WTC11 (cell line): ENCODE results near the gene LTV1. TPM values are rescaled to one million over a fixed set of nuclear protein-coding genes. Genes with fewer than 3 reads are reported as not detected.

Experiments
- ATAC-seq: fragments of 200-7000 bp; cut with Tn5 transposase; 2 replicates; pipeline ENCODE4 v1.10.0; 2021; ENCODE audit warnings: mild to moderate bottlenecking, moderate library complexity
- CTCF ChIA-PET: fragments of 300-600 bp; sonication (Branson Sonifier 250); formaldehyde crosslinking; loops from one replicate; lab custom pipeline; 2021; ENCODE audit warnings: antibody characterized with exemption; lab: Charles Lee
- POLR2A ChIA-PET: fragments of 350-600 bp; sonication (Branson Sonifier 250); formaldehyde crosslinking; loops from one replicate; lab custom pipeline; 2021; ENCODE audit warnings: antibody characterized with exemption; lab: Charles Lee
- DNase-seq: peaks from one replicate; pipeline ENCODE4 v3.0.0; 2021; ENCODE audit warnings: low spot score
- H3K27ac Mint-ChIP-seq: 2 replicates; pipeline ENCODE4 v1.8.0; 2021; ENCODE audit warnings: mixed read lengths
- H3K27me3 Mint-ChIP-seq: 2 replicates; pipeline ENCODE4 v1.8.0; 2021; ENCODE audit warnings: low read depth, mild to moderate bottlenecking, moderate library complexity, mixed read lengths
- H3K36me3 Mint-ChIP-seq: 2 replicates; pipeline ENCODE4 v1.8.0; 2021; ENCODE audit warnings: mixed read lengths
- H3K4me1 Mint-ChIP-seq: 2 replicates; pipeline ENCODE4 v1.8.0; 2022; ENCODE audit warnings: mixed read lengths
- H3K4me3 Mint-ChIP-seq: 2 replicates; pipeline ENCODE4 v1.8.0; 2021; ENCODE audit warnings: mild to moderate bottlenecking, moderate library complexity, mixed read lengths
- H3K9me3 Mint-ChIP-seq: 2 replicates; pipeline ENCODE4 v1.8.0; 2021; ENCODE audit warnings: mixed read lengths
- ELF4 ChIP-seq: sonication (generic); formaldehyde crosslinking; IDR thresholded peaks from 2 replicates; pipeline ENCODE4 v1.8.1; 2022; ENCODE audit warnings: low read depth, mild to moderate bottlenecking, moderate library complexity, missing genetic modification reagents
- FOXK1 ChIP-seq: sonication (generic); formaldehyde crosslinking; IDR thresholded peaks from 2 replicates; pipeline ENCODE4 v1.8.0; 2022; ENCODE audit warnings: mild to moderate bottlenecking, moderate library complexity, missing genetic modification reagents
- HMGA2 ChIP-seq: fragments of 250-450 bp; sonication (Bioruptor Pico); IDR thresholded peaks from 2 replicates; pipeline ENCODE4 v1.4.0; 2021; ENCODE audit warnings: mild to moderate bottlenecking, moderate library complexity
- NFE2L1 ChIP-seq: sonication (generic); formaldehyde crosslinking; IDR thresholded peaks from 2 replicates; pipeline ENCODE4 v1.8.1; 2023; ENCODE audit warnings: missing genetic modification reagents
- NFYB ChIP-seq: sonication (generic); formaldehyde crosslinking; conservative IDR thresholded peaks from 2 replicates; pipeline ENCODE4 v1.8.0; 2022; ENCODE audit warnings: low read depth, missing genetic modification reagents
- NR3C1 ChIP-seq: sonication (generic); formaldehyde crosslinking; conservative IDR thresholded peaks from 2 replicates; pipeline ENCODE4 v1.8.1; 2023; ENCODE audit warnings: low read depth, mild to moderate bottlenecking, missing genetic modification reagents
- TEAD4 ChIP-seq: sonication (generic); formaldehyde crosslinking; IDR thresholded peaks from 2 replicates; pipeline ENCODE4 v1.8.0; 2022; ENCODE audit warnings: mild to moderate bottlenecking, missing genetic modification reagents
- ZBTB21 ChIP-seq: sonication (generic); formaldehyde crosslinking; IDR thresholded peaks from 2 replicates; pipeline ENCODE4 v1.8.1; 2023; ENCODE audit warnings: mild to moderate bottlenecking, missing genetic modification reagents, borderline replicate concordance
- ZNF138 ChIP-seq: sonication (generic); formaldehyde crosslinking; conservative IDR thresholded peaks from 2 replicates; pipeline ENCODE4 v1.8.1; 2022; ENCODE audit warnings: mild to moderate bottlenecking, moderate library complexity, missing genetic modification reagents
- total RNA-seq: library from RNA; stranded (reverse); gene quantifications from 3 replicates; pipeline ENCODE4 v1.2.3, GENCODE V29; 2021
- TF ChIP-seq, protein P1 (sequence below): sonication (generic); formaldehyde crosslinking; IDR thresholded peaks from 2 replicates; pipeline ENCODE4 v1.8.0; 2022; ENCODE audit warnings: mild to moderate bottlenecking, missing genetic modification reagents
- TF ChIP-seq, protein P2 (sequence below): sonication (generic); formaldehyde crosslinking; IDR thresholded peaks from 2 replicates; pipeline ENCODE4 v1.8.0; 2022; ENCODE audit warnings: missing genetic modification reagents
- TF ChIP-seq, protein P3 (sequence below): sonication (generic); formaldehyde crosslinking; IDR thresholded peaks from 2 replicates; pipeline ENCODE4 v1.8.1; 2022; ENCODE audit warnings: low read depth, missing genetic modification reagents, borderline replicate concordance
- TF ChIP-seq, protein P4 (sequence below): sonication (generic); formaldehyde crosslinking; IDR thresholded peaks from 2 replicates; pipeline ENCODE4 v1.8.0; 2023; ENCODE audit warnings: mild to moderate bottlenecking, missing genetic modification reagents
- TF ChIP-seq, protein P5 (sequence below): sonication (generic); formaldehyde crosslinking; IDR thresholded peaks from 2 replicates; pipeline ENCODE4 v1.8.0; 2022; ENCODE audit warnings: mild to moderate bottlenecking, missing genetic modification reagents
- TF ChIP-seq, protein P6 (sequence below): fragments of 200-600 bp; IDR thresholded peaks from 2 replicates; pipeline ENCODE4 v1.8.0; 2022; ENCODE audit warnings: antibody characterized with exemption
- TF ChIP-seq, protein P7 (sequence below): sonication (generic); formaldehyde crosslinking; IDR thresholded peaks from 2 replicates; pipeline ENCODE4 v1.8.1; 2022; ENCODE audit warnings: mild to moderate bottlenecking, moderate library complexity, missing genetic modification reagents

LTV1 gene
- total RNA-seq, 1 experiment from 2014 or later: 37.7 TPM

DNA sequence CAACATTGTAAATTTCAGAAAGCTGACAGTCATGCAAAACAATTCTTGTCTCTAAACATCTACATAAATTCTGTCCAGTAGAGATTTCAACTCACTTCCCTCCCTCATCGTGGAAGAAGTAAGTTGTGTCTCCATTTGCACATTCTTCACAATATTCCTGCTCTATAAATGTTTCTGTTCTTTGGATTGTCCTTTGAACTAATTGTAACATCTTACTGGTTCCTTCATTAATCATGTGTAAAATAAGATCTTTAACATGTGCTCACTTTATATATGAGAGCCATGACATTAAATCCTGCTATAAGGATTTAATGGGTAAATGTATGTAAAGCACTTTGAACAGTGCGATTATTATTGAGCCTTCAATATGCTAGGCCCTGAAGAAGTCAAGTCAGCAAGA, 7.0 kb upstream of the LTV1 start:
- no peaks in the 10 kb centered on the region for H3K27me3 Mint-ChIP-seq
- H3K4me1 Mint-ChIP-seq: no peaks in the 10 kb centered on the region
- TF ChIP-seq, protein P1, sequence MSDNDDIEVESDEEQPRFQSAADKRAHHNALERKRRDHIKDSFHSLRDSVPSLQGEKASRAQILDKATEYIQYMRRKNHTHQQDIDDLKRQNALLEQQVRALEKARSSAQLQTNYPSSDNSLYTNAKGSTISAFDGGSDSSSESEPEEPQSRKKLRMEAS: no peak
- TF ChIP-seq, protein P2, sequence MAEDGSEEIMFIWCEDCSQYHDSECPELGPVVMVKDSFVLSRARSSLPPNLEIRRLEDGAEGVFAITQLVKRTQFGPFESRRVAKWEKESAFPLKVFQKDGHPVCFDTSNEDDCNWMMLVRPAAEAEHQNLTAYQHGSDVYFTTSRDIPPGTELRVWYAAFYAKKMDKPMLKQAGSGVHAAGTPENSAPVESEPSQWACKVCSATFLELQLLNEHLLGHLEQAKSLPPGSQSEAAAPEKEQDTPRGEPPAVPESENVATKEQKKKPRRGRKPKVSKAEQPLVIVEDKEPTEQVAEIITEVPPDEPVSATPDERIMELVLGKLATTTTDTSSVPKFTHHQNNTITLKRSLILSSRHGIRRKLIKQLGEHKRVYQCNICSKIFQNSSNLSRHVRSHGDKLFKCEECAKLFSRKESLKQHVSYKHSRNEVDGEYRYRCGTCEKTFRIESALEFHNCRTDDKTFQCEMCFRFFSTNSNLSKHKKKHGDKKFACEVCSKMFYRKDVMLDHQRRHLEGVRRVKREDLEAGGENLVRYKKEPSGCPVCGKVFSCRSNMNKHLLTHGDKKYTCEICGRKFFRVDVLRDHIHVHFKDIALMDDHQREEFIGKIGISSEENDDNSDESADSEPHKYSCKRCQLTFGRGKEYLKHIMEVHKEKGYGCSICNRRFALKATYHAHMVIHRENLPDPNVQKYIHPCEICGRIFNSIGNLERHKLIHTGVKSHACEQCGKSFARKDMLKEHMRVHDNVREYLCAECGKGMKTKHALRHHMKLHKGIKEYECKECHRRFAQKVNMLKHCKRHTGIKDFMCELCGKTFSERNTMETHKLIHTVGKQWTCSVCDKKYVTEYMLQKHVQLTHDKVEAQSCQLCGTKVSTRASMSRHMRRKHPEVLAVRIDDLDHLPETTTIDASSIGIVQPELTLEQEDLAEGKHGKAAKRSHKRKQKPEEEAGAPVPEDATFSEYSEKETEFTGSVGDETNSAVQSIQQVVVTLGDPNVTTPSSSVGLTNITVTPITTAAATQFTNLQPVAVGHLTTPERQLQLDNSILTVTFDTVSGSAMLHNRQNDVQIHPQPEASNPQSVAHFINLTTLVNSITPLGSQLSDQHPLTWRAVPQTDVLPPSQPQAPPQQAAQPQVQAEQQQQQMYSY (CRISPR knock-in tag): no peak
- TF ChIP-seq HMGA2 (no peak), TEAD4 (CRISPR knock-in tag) (no peak), FOXK1 (no peak), NFYB (CRISPR knock-in tag) (no peak), ELF4 (no peak), ZNF138 (no peak), ZBTB21 (CRISPR knock-in tag) (no peak), NR3C1 (CRISPR knock-in tag) (no peak), NFE2L1 (CRISPR knock-in tag) (no peak)
- TF ChIP-seq, protein P3, sequence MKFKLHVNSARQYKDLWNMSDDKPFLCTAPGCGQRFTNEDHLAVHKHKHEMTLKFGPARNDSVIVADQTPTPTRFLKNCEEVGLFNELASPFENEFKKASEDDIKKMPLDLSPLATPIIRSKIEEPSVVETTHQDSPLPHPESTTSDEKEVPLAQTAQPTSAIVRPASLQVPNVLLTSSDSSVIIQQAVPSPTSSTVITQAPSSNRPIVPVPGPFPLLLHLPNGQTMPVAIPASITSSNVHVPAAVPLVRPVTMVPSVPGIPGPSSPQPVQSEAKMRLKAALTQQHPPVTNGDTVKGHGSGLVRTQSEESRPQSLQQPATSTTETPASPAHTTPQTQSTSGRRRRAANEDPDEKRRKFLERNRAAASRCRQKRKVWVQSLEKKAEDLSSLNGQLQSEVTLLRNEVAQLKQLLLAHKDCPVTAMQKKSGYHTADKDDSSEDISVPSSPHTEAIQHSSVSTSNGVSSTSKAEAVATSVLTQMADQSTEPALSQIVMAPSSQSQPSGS (CRISPR knock-in tag): no peak
- TF ChIP-seq, protein P4, sequence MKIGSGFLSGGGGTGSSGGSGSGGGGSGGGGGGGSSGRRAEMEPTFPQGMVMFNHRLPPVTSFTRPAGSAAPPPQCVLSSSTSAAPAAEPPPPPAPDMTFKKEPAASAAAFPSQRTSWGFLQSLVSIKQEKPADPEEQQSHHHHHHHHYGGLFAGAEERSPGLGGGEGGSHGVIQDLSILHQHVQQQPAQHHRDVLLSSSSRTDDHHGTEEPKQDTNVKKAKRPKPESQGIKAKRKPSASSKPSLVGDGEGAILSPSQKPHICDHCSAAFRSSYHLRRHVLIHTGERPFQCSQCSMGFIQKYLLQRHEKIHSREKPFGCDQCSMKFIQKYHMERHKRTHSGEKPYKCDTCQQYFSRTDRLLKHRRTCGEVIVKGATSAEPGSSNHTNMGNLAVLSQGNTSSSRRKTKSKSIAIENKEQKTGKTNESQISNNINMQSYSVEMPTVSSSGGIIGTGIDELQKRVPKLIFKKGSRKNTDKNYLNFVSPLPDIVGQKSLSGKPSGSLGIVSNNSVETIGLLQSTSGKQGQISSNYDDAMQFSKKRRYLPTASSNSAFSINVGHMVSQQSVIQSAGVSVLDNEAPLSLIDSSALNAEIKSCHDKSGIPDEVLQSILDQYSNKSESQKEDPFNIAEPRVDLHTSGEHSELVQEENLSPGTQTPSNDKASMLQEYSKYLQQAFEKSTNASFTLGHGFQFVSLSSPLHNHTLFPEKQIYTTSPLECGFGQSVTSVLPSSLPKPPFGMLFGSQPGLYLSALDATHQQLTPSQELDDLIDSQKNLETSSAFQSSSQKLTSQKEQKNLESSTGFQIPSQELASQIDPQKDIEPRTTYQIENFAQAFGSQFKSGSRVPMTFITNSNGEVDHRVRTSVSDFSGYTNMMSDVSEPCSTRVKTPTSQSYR (CRISPR knock-in tag): no peak
- TF ChIP-seq, protein P5, sequence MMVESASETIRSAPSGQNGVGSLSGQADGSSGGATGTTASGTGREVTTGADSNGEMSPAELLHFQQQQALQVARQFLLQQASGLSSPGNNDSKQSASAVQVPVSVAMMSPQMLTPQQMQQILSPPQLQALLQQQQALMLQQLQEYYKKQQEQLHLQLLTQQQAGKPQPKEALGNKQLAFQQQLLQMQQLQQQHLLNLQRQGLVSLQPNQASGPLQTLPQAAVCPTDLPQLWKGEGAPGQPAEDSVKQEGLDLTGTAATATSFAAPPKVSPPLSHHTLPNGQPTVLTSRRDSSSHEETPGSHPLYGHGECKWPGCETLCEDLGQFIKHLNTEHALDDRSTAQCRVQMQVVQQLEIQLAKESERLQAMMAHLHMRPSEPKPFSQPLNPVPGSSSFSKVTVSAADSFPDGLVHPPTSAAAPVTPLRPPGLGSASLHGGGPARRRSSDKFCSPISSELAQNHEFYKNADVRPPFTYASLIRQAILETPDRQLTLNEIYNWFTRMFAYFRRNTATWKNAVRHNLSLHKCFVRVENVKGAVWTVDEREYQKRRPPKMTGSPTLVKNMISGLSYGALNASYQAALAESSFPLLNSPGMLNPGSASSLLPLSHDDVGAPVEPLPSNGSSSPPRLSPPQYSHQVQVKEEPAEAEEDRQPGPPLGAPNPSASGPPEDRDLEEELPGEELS (CRISPR knock-in tag): no peak
- TF ChIP-seq, protein P6, sequence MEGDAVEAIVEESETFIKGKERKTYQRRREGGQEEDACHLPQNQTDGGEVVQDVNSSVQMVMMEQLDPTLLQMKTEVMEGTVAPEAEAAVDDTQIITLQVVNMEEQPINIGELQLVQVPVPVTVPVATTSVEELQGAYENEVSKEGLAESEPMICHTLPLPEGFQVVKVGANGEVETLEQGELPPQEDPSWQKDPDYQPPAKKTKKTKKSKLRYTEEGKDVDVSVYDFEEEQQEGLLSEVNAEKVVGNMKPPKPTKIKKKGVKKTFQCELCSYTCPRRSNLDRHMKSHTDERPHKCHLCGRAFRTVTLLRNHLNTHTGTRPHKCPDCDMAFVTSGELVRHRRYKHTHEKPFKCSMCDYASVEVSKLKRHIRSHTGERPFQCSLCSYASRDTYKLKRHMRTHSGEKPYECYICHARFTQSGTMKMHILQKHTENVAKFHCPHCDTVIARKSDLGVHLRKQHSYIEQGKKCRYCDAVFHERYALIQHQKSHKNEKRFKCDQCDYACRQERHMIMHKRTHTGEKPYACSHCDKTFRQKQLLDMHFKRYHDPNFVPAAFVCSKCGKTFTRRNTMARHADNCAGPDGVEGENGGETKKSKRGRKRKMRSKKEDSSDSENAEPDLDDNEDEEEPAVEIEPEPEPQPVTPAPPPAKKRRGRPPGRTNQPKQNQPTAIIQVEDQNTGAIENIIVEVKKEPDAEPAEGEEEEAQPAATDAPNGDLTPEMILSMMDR: no peak
- TF ChIP-seq, protein P7, sequence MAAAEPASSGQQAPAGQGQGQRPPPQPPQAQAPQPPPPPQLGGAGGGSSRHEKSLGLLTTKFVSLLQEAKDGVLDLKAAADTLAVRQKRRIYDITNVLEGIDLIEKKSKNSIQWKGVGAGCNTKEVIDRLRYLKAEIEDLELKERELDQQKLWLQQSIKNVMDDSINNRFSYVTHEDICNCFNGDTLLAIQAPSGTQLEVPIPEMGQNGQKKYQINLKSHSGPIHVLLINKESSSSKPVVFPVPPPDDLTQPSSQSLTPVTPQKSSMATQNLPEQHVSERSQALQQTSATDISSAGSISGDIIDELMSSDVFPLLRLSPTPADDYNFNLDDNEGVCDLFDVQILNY: no peak
- TF ChIP-seq, all 79 proteins: peak for 0
- DNase-seq: no peak
- no peak overlapping the region for H3K4me3 Mint-ChIP-seq
- peaks cover 2% of the 10 kb centered on the region; the same call in 1 of the 2 replicates for H3K36me3 Mint-ChIP-seq
- H3K9me3 Mint-ChIP-seq: peaks cover 6% of the 10 kb centered on the region
- CTCF ChIA-PET: interaction anchor here (0.7 kb wide), 1 partner anchor 173 kb away, joined by 3 read pairs; no protein-coding TSS in a partner anchor
- no peak overlapping the region for H3K27ac Mint-ChIP-seq
- no peak for ATAC-seq
- POLR2A ChIA-PET: no interaction called here
